HepG2 (cell line): ENCODE data around the gene SCIN. TPM values are rescaled to one million over a fixed set of nuclear protein-coding genes. Genes with fewer than 3 reads are reported as not detected.

Source experiments
- ATAC-seq: fragments of 200-7000 bp; cut with Tn5 transposase; 3 replicates; pipeline ENCODE4 v1.9.1; 2020; ENCODE audit warnings: mild to moderate bottlenecking, moderate library complexity
- BruUV-seq: library from RNA; stranded (reverse); fragments of 400-500 nt; replicated peaks from 2 replicates; lab custom pipeline; 2021; lab: Mats Ljungman, UMichigan
- CTCF ChIA-PET: fragments of 300-600 bp; formaldehyde crosslinking; extraction: SDS; loops from one replicate; lab custom pipeline; 2021; ENCODE audit warnings: low total read pairs, inconsistent platforms, low intra/inter-chr PET ratio; lab: Yijun Ruan, JAX
- POLR2A ChIA-PET: fragments of 350-600 bp; sonication (Branson Sonifier 250); formaldehyde crosslinking; loops from one replicate; lab custom pipeline; 2020; ENCODE audit warnings: antibody characterized with exemption, inconsistent platforms; lab: Yijun Ruan, JAX
- DNase-seq: peaks from one replicate; pipeline ENCODE4 v3.0.0-alpha.2; 2015; ENCODE audit warnings: low spot score
- FAIRE-seq: peaks from 3 replicates; lab custom pipeline; 2011; peaks lifted over from hg19 to GRCh38; lab: Jason Lieb, UNC
- H2AFZ ChIP-seq: one replicate; pipeline ENCODE4 v1.6.1; 2011; ENCODE audit warnings: low read length, inconsistent platforms
- H3K27ac ChIP-seq: fragments of 300-600 bp; 3 replicates; pipeline ENCODE4 v1.8.0; 2011; ENCODE audit warnings: mixed run types, mild to moderate bottlenecking, mixed read lengths, low read length, inconsistent platforms; ENCODE audit not compliant: insufficient read depth; ENCODE audit errors: extremely low read length
- H3K27me3 ChIP-seq, 2 experiments: fragments of 200-600 bp in 1 of 2; 2 replicates in 1 of 2; 3 replicates in 1 of 2; pipeline versions ENCODE4 v1.6.0 to v1.8.0; 2011; ENCODE audit warnings: low read length in 2 of 2, mild to moderate bottlenecking in 2 of 2, moderate library complexity in 2 of 2, inconsistent platforms in 1 of 2; ENCODE audit not compliant: insufficient read depth in 2 of 2, control insufficient read depth in 1 of 2
- H3K36me3 ChIP-seq, 2 experiments: fragments of 200-600 bp in 1 of 2; replicated peaks in 1 of 2; 2 replicates in 1 of 2; 3 replicates in 1 of 2; pipeline versions ENCODE4 v1.5.1 to v1.8.0; 2011; ENCODE audit warnings: low read length in 2 of 2, inconsistent platforms in 1 of 2; ENCODE audit not compliant: insufficient read depth in 2 of 2, control insufficient read depth in 1 of 2
- H3K4me1 ChIP-seq: 2 replicates; pipeline ENCODE4 v1.5.1; 2012; ENCODE audit warnings: low read length, inconsistent platforms; ENCODE audit not compliant: insufficient read depth
- H3K4me2 ChIP-seq: 2 replicates; pipeline ENCODE4 v1.6.0; 2011; ENCODE audit warnings: low read depth, low read length, inconsistent platforms
- H3K4me3 ChIP-seq, 3 experiments: fragments of 200-600 bp in 1 of 3; sonication (generic), shearing (Covaris generic) in 1 of 3; replicated peaks in 1 of 3; 2 replicates each; pipeline ENCODE4 v1.5.1; 2011 to 2016; ENCODE audit warnings: low read length in 3 of 3, inconsistent platforms in 2 of 3, low read depth in 2 of 3, mild to moderate bottlenecking in 2 of 3, control low read depth in 1 of 3, mixed read lengths in 1 of 3; ENCODE audit not compliant: insufficient read depth in 1 of 3
- H3K79me2 ChIP-seq: one replicate; pipeline ENCODE4 v1.6.1; 2011; ENCODE audit warnings: low read length, inconsistent platforms; ENCODE audit not compliant: insufficient read depth
- H3K9ac ChIP-seq: 2 replicates; pipeline ENCODE4 v1.6.0; 2011; ENCODE audit warnings: mild to moderate bottlenecking, low read depth, low read length, inconsistent platforms; ENCODE audit not compliant: insufficient read depth
- H3K9me3 ChIP-seq: 2 replicates; pipeline ENCODE4 v1.5.1; 2012; ENCODE audit warnings: mild to moderate bottlenecking, low read length
- H4K20me1 ChIP-seq: 2 replicates; pipeline ENCODE4 v1.6.0; 2011; ENCODE audit warnings: inconsistent platforms, mild to moderate bottlenecking, low read length, moderate library complexity; ENCODE audit not compliant: insufficient read depth
- IRF2 ChIP-seq: IDR thresholded peaks from 2 replicates; pipeline ENCODE4 v1.6.1; 2018; ENCODE audit warnings: missing genetic modification reagents, missing compliant biosample characterization
- ISL2 ChIP-seq: sonication (generic); formaldehyde crosslinking; IDR thresholded peaks from 2 replicates; pipeline ENCODE4 v1.5.0; 2020; ENCODE audit warnings: missing genetic modification reagents
- NFKBIZ ChIP-seq: IDR thresholded peaks from 2 replicates; pipeline ENCODE4 v1.6.1; 2018; ENCODE audit warnings: missing genetic modification reagents, missing compliant biosample characterization
- NPAS2 ChIP-seq: sonication (generic); formaldehyde crosslinking; IDR thresholded peaks from 2 replicates; pipeline ENCODE4 v1.8.0; 2022; ENCODE audit warnings: mild to moderate bottlenecking, missing genetic modification reagents, borderline replicate concordance
- SAFB2 ChIP-seq: sonication (generic); formaldehyde crosslinking; IDR thresholded peaks from 2 replicates; pipeline ENCODE4 v1.5.1; 2020; ENCODE audit warnings: missing genetic modification reagents, low read depth, mild to moderate bottlenecking, borderline replicate concordance
- SAP130 ChIP-seq: IDR thresholded peaks from 2 replicates; pipeline ENCODE4 v1.6.1; 2016; ENCODE audit warnings: low read depth
- ZBTB1 ChIP-seq: sonication (generic); formaldehyde crosslinking; IDR thresholded peaks from 2 replicates; pipeline ENCODE4 v1.4.0; 2020; ENCODE audit warnings: missing genetic modification reagents, borderline replicate concordance
- ZBTB8A ChIP-seq: sonication (generic); formaldehyde crosslinking; IDR thresholded peaks from 2 replicates; pipeline ENCODE4 v1.4.0; 2020; ENCODE audit warnings: mild to moderate bottlenecking, low read depth, missing genetic modification reagents, borderline replicate concordance
- ZFAT ChIP-seq: sonication (generic); formaldehyde crosslinking; conservative IDR thresholded peaks from 2 replicates; pipeline ENCODE4 v1.8.1; 2023; ENCODE audit warnings: missing genetic modification reagents, inconsistent platforms
- ZNF12 ChIP-seq: sonication (generic); formaldehyde crosslinking; IDR thresholded peaks from 2 replicates; pipeline ENCODE4 v1.5.0; 2020; ENCODE audit warnings: missing genetic modification reagents
- ZNF543 ChIP-seq: sonication (generic); formaldehyde crosslinking; IDR thresholded peaks from 2 replicates; pipeline ENCODE4 v1.4.0; 2020; ENCODE audit warnings: mild to moderate bottlenecking, missing genetic modification reagents
- ZNF562 ChIP-seq: sonication (generic); formaldehyde crosslinking; IDR thresholded peaks from 2 replicates; pipeline ENCODE4 v1.8.0; 2022; ENCODE audit warnings: missing genetic modification reagents, borderline replicate concordance
- WGBS: methylation state at CpG from one replicate; pipeline ENCODE4 v1.1.6; 2017; ENCODE audit warnings: low lambda C conversion rate; 5-methylcytosine and 5-hydroxymethylcytosine counted together
- in situ Hi-C: cut with HindIII; loops from 2 replicates; pipeline ENCODE4 v1.10.0; 2017; ENCODE audit warnings: low pct_unique_long_range_greater_than_20kb; ENCODE audit not compliant: extremely low pct_ligation_motif_present
- intact Hi-C: fragments of 100-400 bp; cut with micrococcal nuclease; formaldehyde crosslinking; loops from one replicate; pipeline ENCODE4 v1.10.0; 2022; ENCODE audit not compliant: unreplicated experiment
- polyA plus RNA-seq, 8 experiments: library from polyadenylated mRNA; depleted of rRNA in 3 of 8; stranded (reverse) in 7 of 8; unstranded in 1 of 8; fragments of >200 nt; fragmentation: Illumina TruSeq in 4 of 8; extraction: Trizol in 4 of 8; gene quantifications; 2 replicates each; pipeline versions ENCODE4 v1.2.1 to v1.2.3, GENCODE V29; 2011 to 2016; ENCODE audit warnings: low read depth in 4 of 8, missing spikeins in 1 of 8, mixed read lengths in 1 of 8; ENCODE audit not compliant: insufficient read depth in 1 of 8
- total RNA-seq, 5 experiments: library from RNA; depleted of rRNA; stranded (reverse); fragments of >200 nt; fragmentation: Illumina TruSeq; extraction: Trizol; gene quantifications; 2 replicates each; pipeline ENCODE4 v1.2.3, GENCODE V29; 2016; ENCODE audit warnings: low read depth in 1 of 5

Gene SCIN
- total and polyA plus RNA-seq, 2 of the 13 experiments (the other 11 are each of a cell fraction or from before 2014, with no cell fraction given), result not detected

- POLR2A ChIA-PET, result no interaction called here
- no peaks in the 10 kb centered on the region for H4K20me1 ChIP-seq
- CTCF ChIA-PET, result interaction anchor here (2.3 kb wide), 1 partner anchor 578 kb away, joined by 9 read pairs; no protein-coding TSS in a partner anchor
- in situ Hi-C loops (loop anchor here (5.0 to 25.0 kb wide), 4 partner anchors 42 to 578 kb away; no protein-coding TSS in a partner anchor), intact Hi-C loops (no loop called here)
- no peak overlapping the region for H3K9ac ChIP-seq
- H3K79me2 ChIP-seq, result peaks cover 16% of the 10 kb centered on the region
- ATAC-seq (no peak), DNase-seq (no peak), FAIRE-seq (no peak)
- no peaks in the 10 kb centered on the region for H3K36me3 ChIP-seq
- WGBS, result 92% methylated on average over 19 of the region's 19 CpGs
- no peaks in the 10 kb centered on the region for H3K27me3 ChIP-seq
- H3K27ac ChIP-seq, result no peak overlapping the region
- no TSS peak for BruUV-seq
- TF ChIP-seq ZNF12 (CRISPR knock-in tag), result no peak
- TF ChIP-seq NFKBIZ (CRISPR knock-in tag), result no peak
- TF ChIP-seq NPAS2 (CRISPR knock-in tag), result no peak
- TF ChIP-seq IRF2, result no peak
- TF ChIP-seq ZFAT, result no peak
- no peak for TF ChIP-seq ISL2 (CRISPR knock-in tag)
- no peak for TF ChIP-seq ZNF543 (CRISPR knock-in tag)
- TF ChIP-seq ZBTB1 (CRISPR knock-in tag), result no peak
- TF ChIP-seq SAP130 (CRISPR knock-in tag), result no peak
- TF ChIP-seq ZBTB8A, result no peak
- TF ChIP-seq SAFB2 (CRISPR knock-in tag), result no peak
- no peak for TF ChIP-seq ZNF562 (CRISPR knock-in tag)
- H2AFZ ChIP-seq, result no peak overlapping the region
- no peaks in the 10 kb centered on the region for H3K9me3 ChIP-seq
- H3K4me2 ChIP-seq, result no peak overlapping the region
- H3K4me3 ChIP-seq, result no peak overlapping the region
- peaks cover 48% of the 10 kb centered on the region for H3K4me1 ChIP-seq
Observed at GRCh38 chr7:12684733-12685132, 114.2 kb downstream of the SCIN start.
